ENCODE measurements around the gene KIRREL3.

GRCh38 chr11:126863294-126863997 lies 137.1 kb downstream of the KIRREL3 start:
- TF ChIP-seq FOSL1 (tag; conservative IDR thresholded peaks at IDR 0.05) (no peak), TFE3 (CRISPR knock-in tag; IDR thresholded peaks at IDR 0.05) (no peak), KLF1 (tag; IDR thresholded peaks at IDR 0.05) (no peak), NFYB (IDR thresholded peaks at IDR 0.05; ENCODE audit: extremely low read depth, insufficient read length) (no peak), ZFP91 (CRISPR knock-in tag; IDR thresholded peaks at IDR 0.05) (no peak), MCM3 (IDR thresholded peaks at IDR 0.05) (no peak), DNMT1 (IDR thresholded peaks at IDR 0.05) (no peak), ZNF134 (CRISPR knock-in tag; conservative IDR thresholded peaks at IDR 0.05) (no peak), CBX2 (IDR thresholded peaks at IDR 0.05; ENCODE audit: insufficient read depth, low read length, poor library complexity, severe bottlenecking) (no peak), ZBTB5 (IDR thresholded peaks at IDR 0.05) (no peak), EP300 (IDR thresholded peaks at IDR 0.05; ENCODE audit: low read length) (no peak), ID3 (CRISPR knock-in tag; IDR thresholded peaks at IDR 0.05) (no peak), ID3 (tag; IDR thresholded peaks at IDR 0.05) (no peak), ETV5 (CRISPR knock-in tag; IDR thresholded peaks at IDR 0.05; ENCODE audit: low read depth) (no peak)

All from K562 (cell line).